Right atrium auricular region (tissue), 2 donors: ENCODE results near the gene NACA2. TPM values are rescaled to one million over a fixed set of nuclear protein-coding genes. Genes with fewer than 3 reads are reported as not detected.

ENCODE experiments used
- DNase-seq: peaks from one replicate; pipeline ENCODE4 v3.0.0-alpha.2; 2019; ENCODE audit warnings: low spot score
- H3K27ac ChIP-seq, 2 donors: fragments of 200-600 bp; sonication (generic); 1 replicate in 1 of 2; 2 replicates in 1 of 2; pipeline ENCODE4 v1.5.1; 2016 to 2019
- H3K27me3 ChIP-seq, 2 donors: fragments of 200-600 bp; sonication (generic); one replicate each; pipeline versions ENCODE4 v1.5.1 to v1.6.0; 2017 to 2019
- H3K36me3 ChIP-seq: fragments of 200-600 bp; sonication (generic); one replicate; pipeline ENCODE4 v1.5.1; 2016
- H3K4me1 ChIP-seq, 2 donors: fragments of 200-600 bp; sonication (generic); one replicate each; pipeline versions ENCODE4 v1.5.1 to v1.6.0; 2017 to 2019
- H3K4me3 ChIP-seq, 2 donors: fragments of 200-600 bp; sonication (generic); 1 replicate in 1 of 2; 2 replicates in 1 of 2; pipeline ENCODE4 v1.5.1; 2017 to 2019; ENCODE audit warnings: mild to moderate bottlenecking in 1 of 2, moderate library complexity in 1 of 2
- H3K9me3 ChIP-seq, 2 donors: fragments of 200-600 bp; sonication (generic); one replicate each; pipeline ENCODE4 v1.5.1; 2019
- CTCF ChIP-seq, 2 donors: fragments of 200-600 bp; sonication (generic); IDR thresholded peaks; one replicate each; pipeline ENCODE4 v1.5.1; 2019; ENCODE audit warnings: antibody characterized with exemption in 2 of 2
- total RNA-seq, 2 donors: library from RNA; depleted of rRNA; stranded (reverse); fragments of >200 nt; gene quantifications; one replicate each; pipeline ENCODE4 v1.1.0, GENCODE V29; 2016

The NACA2 gene
- not detected for total RNA-seq

GRCh38 chr17:61591018-61591417, at the start of gene NACA2:
TSS of gene NACA2 (minus strand) at chr17:61591219. CDS start at chr17:61591180, 39 bp downstream.
- H3K9me3 ChIP-seq: no peaks in the 10 kb centered on the region
- H3K27ac ChIP-seq: no peak within 1 kb of the TSS
- no peaks in the 10 kb centered on the region for H3K4me1 ChIP-seq
- no peak within 1 kb of the TSS for H3K4me3 ChIP-seq
- DNase-seq: no peak
- no peaks in the 10 kb centered on the region for H3K36me3 ChIP-seq
- TF ChIP-seq CTCF (IDR thresholded peaks at IDR 0.05): no peak
- no peaks in the 10 kb centered on the region for H3K27me3 ChIP-seq

DNA sequence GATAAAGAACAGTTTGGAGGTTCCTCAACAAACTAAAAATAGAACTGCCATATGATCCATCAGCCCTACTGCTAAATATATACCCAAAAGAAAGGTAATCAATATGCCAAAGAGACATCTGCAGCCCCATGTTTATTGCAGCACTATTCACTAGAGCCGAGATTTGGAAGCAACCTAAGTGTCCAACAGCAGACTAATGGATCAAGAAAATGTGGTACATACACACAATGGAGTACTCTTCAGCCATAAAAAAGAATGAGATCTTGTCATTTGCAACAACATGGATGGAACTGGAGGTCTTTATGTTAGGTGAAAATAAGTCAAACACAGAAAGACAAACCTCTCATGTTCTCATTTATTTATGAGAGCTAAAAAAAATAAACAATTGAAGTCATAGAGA, 48.8 kb upstream of the NACA2 start:
- DNase-seq: no peak
- no peak overlapping the region for H3K27ac ChIP-seq

GRCh38 chr17:61638087-61638486, 47.1 kb upstream of the NACA2 start:
- DNase-seq: no peak
- H3K27me3 ChIP-seq: no peaks in the 10 kb centered on the region
- no peaks in the 10 kb centered on the region for H3K36me3 ChIP-seq
- H3K4me1 ChIP-seq: no peaks in the 10 kb centered on the region
- H3K4me3 ChIP-seq: no peak overlapping the region
- TF ChIP-seq CTCF (IDR thresholded peaks at IDR 0.05): no peak
- H3K9me3 ChIP-seq: peaks cover 0 to 12% of the 10 kb centered on the region in 2 donors
- no peak overlapping the region for H3K27ac ChIP-seq

More for the DNA sequence above, 48.8 kb upstream of the NACA2 start:
- Histone ChIP-seq H3K36me3 (no peaks in the 10 kb centered on the region), H3K9me3 (peaks cover 0 to 11% of the 10 kb centered on the region in 2 donors), H3K4me1 (no peaks in the 10 kb centered on the region), H3K27me3 (no peaks in the 10 kb centered on the region), H3K4me3 (no peak overlapping the region)
- no peak for TF ChIP-seq CTCF (IDR thresholded peaks at IDR 0.05)

DNA sequence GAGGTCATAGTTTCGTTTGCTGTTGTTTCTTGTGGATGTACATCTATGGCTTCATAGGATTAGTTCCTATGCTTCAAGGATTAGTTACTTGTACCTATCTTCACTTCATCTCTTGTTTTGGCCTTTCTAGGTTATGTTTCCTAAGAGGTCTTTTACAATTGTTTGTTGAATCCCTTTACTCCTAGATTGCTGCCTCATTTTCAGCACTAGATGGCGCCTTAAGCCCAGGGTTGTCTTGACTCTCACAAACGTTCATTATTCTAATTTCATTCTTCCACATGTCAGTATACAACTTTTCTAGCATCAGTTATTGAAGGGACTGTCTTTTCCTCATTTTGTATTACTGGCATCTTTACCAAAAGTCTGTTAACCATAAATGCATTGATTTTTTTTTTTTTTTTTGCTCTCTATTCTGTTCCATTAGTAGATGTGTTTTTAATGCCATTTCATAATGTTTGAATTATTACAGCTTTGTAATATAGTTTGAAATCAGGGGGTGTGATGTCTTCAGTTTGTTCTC, 45.0 kb upstream of the NACA2 start:
- H3K27ac ChIP-seq: no peak overlapping the region
- DNase-seq: no peak
- TF ChIP-seq CTCF (IDR thresholded peaks at IDR 0.05): peak in 1 of 2 donors; percentile 41
- H3K9me3 ChIP-seq: peaks cover 0 to 12% of the 10 kb centered on the region in 2 donors
- no peaks in the 10 kb centered on the region for H3K27me3 ChIP-seq
- no peaks in the 10 kb centered on the region for H3K4me1 ChIP-seq
- H3K4me3 ChIP-seq: no peak overlapping the region
- no peaks in the 10 kb centered on the region for H3K36me3 ChIP-seq

DNA sequence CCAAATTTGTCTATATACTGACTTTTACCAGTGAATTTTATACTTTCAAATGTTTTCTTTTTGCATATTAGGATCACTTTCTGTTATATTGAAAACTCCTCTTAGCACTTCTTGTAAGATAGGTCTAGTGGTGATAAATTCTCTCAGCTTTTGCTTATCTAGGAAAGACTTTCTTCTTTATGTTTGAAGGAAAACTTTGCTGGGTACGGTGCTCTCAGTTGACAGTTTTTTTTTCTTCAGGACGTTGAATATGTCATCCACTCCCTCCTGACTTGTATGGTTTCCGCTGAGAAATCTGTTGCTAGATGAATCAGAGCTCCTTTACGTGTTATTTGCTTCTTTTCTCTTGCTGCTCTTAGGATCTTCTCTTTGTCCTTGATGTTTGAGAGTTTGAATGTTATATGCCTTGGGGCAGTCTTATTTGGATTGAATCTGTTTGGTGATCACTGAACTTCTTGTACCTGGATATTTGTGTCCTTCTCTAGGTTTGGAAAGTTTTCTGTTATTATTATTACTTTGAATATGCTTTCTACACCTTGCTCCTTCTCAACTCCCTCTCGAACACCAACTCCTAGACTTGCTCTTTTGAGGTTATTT, 44.0 kb upstream of the NACA2 start:
- H3K4me3 ChIP-seq: no peak overlapping the region
- DNase-seq: no peak
- TF ChIP-seq CTCF (IDR thresholded peaks at IDR 0.05): no peak
- H3K36me3 ChIP-seq: no peaks in the 10 kb centered on the region
- H3K27ac ChIP-seq: no peak overlapping the region
- no peaks in the 10 kb centered on the region for H3K4me1 ChIP-seq
- peaks cover 0 to 12% of the 10 kb centered on the region in 2 donors for H3K9me3 ChIP-seq
- no peaks in the 10 kb centered on the region for H3K27me3 ChIP-seq
